Measurements from ENCODE around the gene ELSPBP1.

DNA sequence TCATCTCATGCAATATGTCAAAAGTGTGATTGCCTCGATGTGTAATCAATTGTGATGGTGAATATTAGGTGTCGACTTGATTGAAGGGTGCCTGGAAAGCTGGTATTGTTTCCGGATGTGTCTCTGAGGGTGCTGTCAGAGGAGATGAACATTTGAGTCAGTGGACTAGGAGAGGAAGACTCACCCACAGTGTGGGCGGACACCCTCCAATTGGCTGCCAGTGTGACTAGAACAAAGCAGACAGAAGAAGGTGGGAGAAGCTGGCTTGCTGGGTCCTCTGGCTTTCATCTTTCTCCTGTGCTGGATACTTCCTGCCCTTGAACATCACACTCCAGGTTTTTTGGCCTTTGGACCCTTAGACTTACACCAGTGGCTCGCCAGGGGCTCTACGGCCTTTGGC lies 64.9 kb downstream of the ELSPBP1 start:
- no peak for TF ChIP-seq GATA2 (IDR thresholded peaks at IDR 0.05; ENCODE audit: low read depth, low read length)
- TF ChIP-seq GATA3 (IDR thresholded peaks at IDR 0.05; ENCODE audit: low read depth, low read length): no peak
